Kidney epithelial cell (primary cell): ENCODE measurements around the gene SAMD15. TPM values are rescaled to one million over a fixed set of nuclear protein-coding genes. Genes with fewer than 3 reads are reported as not detected.

Experiments used
- DNase-seq: peaks from one replicate; pipeline ENCODE4 v3.0.0-alpha.2; 2010; ENCODE audit warnings: low read depth
- H3K27me3 ChIP-seq: 2 replicates; pipeline ENCODE4 v1.6.0; 2011; ENCODE audit warnings: low read length; ENCODE audit not compliant: control insufficient read depth, insufficient read depth
- H3K36me3 ChIP-seq: 2 replicates; pipeline ENCODE4 v1.5.1; 2011; ENCODE audit warnings: low read length; ENCODE audit not compliant: control insufficient read depth, insufficient read depth
- H3K4me3 ChIP-seq: 2 replicates; pipeline ENCODE4 v1.5.1; 2011; ENCODE audit warnings: low read depth, mild to moderate bottlenecking, control low read depth, low read length
- total RNA-seq: library from RNA; depleted of rRNA; stranded (reverse); fragments of >200 nt; gene quantifications from 2 replicates; pipeline ENCODE4 v1.2.3, GENCODE V29; 2015
- TF ChIP-seq, protein P1 (sequence below): IDR thresholded peaks from 2 replicates; pipeline ENCODE4 v1.5.1; 2011; ENCODE audit warnings: mild to moderate bottlenecking, moderate library complexity, low read length, control low read depth, inconsistent platforms; ENCODE audit not compliant: insufficient read depth, poor library complexity, severe bottlenecking

SAMD15 gene
- total RNA-seq, 1 donor from 2014 or later: 15.5 TPM

DNA sequence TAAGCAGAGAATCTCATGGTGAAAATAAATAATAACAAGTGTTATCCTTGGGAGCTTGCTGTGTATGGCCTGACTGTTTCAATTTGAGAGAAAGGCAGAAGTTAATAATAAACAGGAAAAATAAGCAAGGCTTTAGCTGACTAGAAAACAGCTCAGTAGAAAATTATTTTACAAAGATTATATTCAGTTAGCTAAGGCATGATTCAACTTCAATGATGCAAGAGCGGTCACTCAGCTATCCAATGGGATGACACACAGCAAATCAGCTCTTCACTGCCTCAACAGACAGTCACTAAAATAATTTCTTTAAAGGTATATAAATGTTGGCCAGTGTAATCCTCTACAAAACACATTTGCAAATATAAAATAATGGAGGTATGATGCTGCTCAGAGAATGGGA is 37.8 kb upstream of the SAMD15 start:
- TF ChIP-seq, protein P1, sequence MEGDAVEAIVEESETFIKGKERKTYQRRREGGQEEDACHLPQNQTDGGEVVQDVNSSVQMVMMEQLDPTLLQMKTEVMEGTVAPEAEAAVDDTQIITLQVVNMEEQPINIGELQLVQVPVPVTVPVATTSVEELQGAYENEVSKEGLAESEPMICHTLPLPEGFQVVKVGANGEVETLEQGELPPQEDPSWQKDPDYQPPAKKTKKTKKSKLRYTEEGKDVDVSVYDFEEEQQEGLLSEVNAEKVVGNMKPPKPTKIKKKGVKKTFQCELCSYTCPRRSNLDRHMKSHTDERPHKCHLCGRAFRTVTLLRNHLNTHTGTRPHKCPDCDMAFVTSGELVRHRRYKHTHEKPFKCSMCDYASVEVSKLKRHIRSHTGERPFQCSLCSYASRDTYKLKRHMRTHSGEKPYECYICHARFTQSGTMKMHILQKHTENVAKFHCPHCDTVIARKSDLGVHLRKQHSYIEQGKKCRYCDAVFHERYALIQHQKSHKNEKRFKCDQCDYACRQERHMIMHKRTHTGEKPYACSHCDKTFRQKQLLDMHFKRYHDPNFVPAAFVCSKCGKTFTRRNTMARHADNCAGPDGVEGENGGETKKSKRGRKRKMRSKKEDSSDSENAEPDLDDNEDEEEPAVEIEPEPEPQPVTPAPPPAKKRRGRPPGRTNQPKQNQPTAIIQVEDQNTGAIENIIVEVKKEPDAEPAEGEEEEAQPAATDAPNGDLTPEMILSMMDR: no peak
- no peaks in the 10 kb centered on the region for H3K27me3 ChIP-seq
- DNase-seq: no peak
- peaks cover 4% of the 10 kb centered on the region for H3K36me3 ChIP-seq
- H3K4me3 ChIP-seq: no peak overlapping the region

DNA sequence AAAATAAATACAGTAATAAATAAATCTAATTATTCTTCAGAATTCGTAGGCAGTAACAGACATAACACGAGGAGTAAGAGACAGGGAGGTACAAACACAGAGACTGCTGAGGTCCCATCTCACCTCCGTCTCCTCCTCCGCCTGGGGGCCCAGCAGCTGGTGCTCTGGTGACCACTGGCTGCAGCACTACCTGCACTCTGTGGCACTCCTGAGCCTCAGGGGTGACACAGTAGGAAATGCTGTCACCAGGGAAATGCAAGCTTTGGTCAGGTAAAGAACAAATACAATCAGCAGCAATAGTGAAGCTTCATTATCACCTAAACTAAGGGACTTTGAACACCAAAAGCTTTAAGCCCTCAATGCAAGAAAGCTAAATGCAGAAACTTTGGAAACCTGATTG is 36.8 kb upstream of the SAMD15 start:
- TF ChIP-seq, protein P1: no peak
- DNase-seq: no peak
- no peaks in the 10 kb centered on the region for H3K27me3 ChIP-seq
- peaks cover 4% of the 10 kb centered on the region for H3K36me3 ChIP-seq
- H3K4me3 ChIP-seq: no peak overlapping the region

DNA sequence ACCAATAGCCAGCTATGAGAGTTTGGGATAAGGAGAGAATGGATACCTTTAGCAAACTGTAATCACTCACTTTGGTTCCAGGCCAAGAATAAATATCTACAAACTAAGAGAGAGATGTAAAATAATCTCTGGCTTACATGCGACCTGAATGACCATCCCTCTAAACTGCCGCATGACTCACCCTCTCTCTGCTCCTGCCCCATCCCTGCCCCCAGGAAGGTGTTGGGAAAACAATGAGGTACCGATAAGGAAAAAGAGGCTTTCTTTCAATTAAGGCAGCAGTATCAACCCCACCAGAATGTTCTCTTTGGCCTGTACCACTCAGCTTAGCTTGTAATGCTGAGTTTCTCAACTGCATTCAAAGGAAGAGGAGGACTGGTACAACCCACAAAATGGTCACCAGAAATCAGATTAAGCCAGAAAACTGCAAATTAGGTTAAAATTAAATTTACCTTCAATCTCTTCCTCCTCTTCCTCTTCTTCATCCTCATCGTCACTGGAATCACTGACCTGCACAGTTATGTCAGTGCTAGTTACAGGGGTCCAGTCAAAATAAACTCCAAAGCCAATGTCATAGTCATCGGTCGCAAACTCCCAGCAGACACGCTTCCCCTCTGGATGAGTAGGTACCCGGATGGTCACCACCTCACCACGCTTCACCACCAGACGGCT is 34.3 kb upstream of the SAMD15 start:
- DNase-seq: no peak
- Histone ChIP-seq H3K36me3 (peaks cover 3% of the 10 kb centered on the region), H3K27me3 (no peaks in the 10 kb centered on the region)

DNA sequence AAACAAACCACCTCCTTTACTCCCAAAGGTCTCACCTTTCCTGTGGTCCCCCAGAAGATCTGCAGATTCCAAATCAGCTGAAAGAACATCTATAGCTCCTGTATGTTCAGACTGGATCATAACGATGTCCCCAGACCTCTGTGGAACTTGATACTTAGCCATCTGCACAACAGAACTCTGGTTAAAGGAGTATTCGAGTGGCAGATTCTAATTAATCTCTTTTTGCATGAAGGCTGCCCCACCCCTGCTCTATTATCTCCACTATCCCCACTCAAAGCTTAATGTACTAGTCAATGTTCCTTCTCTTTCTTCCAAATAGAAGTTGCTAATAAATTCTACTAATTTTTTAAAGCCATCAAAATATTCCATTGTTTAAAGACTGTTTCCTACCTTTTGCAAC is 33.5 kb upstream of the SAMD15 start:
- no peak for DNase-seq
- peaks cover 3% of the 10 kb centered on the region for H3K36me3 ChIP-seq
- H3K4me3 ChIP-seq: no peak overlapping the region
- no peaks in the 10 kb centered on the region for H3K27me3 ChIP-seq
- TF ChIP-seq, protein P1: no peak

More for the DNA sequence above, 34.3 kb upstream of the SAMD15 start:
- TF ChIP-seq, protein P1: no peak
- no peak overlapping the region for H3K4me3 ChIP-seq

DNA sequence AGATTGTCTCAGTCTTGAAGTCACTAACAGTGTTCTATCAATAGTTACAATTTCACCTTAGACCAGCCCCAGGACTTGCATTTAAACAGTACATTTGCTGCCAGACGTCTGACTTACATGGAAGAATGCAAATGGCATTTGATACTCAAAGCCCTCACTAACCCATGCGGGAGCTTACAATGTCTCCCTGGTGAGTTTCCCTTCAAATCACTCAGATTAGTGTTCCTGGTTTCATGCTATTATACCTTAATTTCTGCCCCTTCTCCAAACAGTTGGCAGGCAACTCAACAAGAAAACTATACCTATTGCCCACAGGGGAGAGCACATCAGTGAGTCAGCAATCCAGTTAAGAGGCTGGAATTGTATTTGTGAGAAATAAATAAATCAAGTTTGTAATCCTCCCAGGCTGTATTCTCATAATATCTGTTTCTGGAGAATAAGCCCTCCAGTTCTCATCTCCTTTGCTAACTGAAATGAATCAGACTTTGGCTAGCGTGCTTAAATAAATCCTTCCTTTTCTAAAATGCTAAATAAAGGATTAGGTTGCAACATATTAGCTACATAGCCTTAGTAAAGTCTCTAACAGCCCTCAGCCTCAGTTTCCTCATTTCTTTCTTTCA is 32.7 kb upstream of the SAMD15 start:
- DNase-seq: no peak
- TF ChIP-seq, protein P1: no peak
- no peak overlapping the region for H3K4me3 ChIP-seq
- H3K27me3 ChIP-seq: no peaks in the 10 kb centered on the region
- H3K36me3 ChIP-seq: peaks cover 3% of the 10 kb centered on the region
